GM04503 (cell line): Measurements from ENCODE around the gene MEIS2.

Experiments
- DNase-seq: peaks from one replicate; pipeline ENCODE4 v3.0.0-alpha.2; 2012; ENCODE audit warnings: low read depth

MEIS2 gene

DNA sequence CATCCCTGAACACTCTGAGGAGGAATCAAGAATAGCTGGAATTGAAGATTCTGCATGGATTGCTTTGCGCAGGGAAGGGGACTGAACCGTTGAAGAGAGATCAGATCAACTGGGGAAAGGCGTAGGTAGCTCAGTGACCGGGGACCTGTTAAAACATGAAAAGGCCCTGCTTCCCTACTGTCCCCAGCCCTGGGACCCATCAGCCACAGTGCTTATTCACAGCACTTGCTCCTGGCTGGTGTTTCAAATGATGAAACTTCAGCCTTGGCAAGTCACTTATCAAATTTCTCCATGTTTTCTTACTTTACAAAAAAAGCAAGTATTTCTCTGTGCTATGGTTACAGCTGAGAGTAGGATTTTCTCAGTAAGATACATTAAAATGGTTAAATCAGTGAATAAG lies 199.3 kb downstream of the MEIS2 start:
- no peak for DNase-seq

- no peak for DNase-seq
Observed at GRCh38 chr15:36899696-36900095, 200.7 kb downstream of the MEIS2 start.

DNA sequence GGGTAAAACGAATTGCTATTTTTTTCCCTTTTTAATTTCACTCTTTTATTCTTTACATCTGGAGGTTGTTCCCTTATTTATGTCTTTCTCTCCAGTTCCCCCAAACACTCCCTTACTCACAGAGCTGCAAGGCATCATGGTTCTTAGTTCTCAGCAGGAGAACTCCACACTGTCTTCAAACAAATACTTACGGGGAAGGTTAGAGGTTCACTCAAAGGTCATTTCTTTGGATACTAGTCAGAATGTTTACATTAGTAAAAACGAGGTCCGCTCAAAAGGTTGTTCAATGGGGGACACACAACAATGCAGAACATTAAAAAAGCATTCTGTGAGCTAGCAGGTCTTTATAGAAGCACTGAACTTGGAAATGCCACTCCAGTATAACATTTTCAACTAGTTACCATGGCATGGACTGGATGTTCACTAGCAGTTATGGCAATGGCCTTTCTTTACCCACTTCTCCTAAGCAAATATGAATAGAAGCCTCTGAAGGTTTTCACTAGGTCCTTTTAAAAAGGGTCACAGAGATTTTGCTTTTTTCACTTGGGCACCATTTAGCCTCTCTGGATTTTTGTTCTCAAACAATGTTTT lies 201.7 kb downstream of the MEIS2 start:
- no peak for DNase-seq

DNA sequence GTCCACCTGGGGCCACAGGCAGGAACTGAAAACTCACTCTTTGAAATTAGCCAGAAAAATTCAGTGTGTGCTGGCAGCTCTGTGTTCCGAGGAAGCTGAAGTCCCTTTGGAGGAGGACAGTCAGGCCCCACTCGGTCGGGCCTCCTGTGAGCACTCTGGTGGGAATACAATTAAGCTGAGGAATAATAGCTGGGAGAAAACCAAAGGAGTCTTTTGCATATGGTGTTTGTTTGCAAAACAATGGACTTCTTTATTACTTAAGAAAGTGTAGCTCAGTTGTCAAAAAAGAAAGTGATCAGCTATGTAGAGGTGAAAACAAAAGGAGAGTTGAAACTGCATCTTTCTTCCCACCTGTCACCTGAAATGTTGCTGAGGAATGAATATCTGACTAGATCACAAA lies 202.5 kb downstream of the MEIS2 start:
- no peak for DNase-seq

GRCh38 chr15:36896949-36897348 lies 203.4 kb downstream of the MEIS2 start:
- DNase-seq: no peak

DNA sequence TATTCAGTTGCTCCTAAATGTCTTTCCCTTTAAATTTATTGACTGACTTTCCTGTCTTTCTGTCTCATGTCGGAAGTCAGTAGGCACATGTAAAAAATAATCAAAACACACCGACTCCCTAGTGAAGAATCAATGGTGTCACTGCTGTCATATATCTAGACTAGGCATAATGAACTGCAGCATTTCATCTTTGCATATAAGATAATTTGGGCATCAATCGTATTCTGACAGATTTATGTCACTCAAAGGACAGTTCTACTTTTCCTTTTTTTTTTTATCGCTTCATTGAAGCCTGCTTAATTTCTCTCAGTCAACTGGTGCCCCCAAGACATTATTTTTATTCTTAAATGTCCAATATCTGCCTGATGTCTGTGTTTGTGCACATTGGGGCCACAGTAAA lies 206.3 kb downstream of the MEIS2 start:
- DNase-seq: no peak

DNA sequence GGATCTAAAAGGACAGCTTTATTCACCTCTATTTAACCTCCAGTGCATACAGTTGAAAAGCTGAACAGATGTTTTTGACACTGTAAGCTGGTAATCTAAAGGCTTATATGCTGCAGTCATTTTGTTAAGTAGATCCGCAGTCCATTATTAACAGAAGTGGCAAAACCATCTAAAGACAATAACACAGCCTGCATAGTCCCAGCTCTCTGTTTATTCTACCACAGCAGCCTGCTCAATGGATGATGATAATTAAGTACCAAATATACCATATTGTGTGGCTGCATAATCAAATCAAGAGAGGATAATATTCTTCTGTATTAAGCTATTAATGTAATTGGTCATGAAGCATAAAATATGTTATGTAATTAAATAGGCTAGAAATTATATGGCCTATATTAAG lies 207.1 kb downstream of the MEIS2 start:
- DNase-seq: no peak

- no peak for DNase-seq
Observed at GRCh38 chr15:36888011-36888992, 212.0 kb downstream of the MEIS2 start.

- no peak for DNase-seq
Observed at GRCh38 chr15:36887214-36887961, 213.0 kb downstream of the MEIS2 start.

DNA sequence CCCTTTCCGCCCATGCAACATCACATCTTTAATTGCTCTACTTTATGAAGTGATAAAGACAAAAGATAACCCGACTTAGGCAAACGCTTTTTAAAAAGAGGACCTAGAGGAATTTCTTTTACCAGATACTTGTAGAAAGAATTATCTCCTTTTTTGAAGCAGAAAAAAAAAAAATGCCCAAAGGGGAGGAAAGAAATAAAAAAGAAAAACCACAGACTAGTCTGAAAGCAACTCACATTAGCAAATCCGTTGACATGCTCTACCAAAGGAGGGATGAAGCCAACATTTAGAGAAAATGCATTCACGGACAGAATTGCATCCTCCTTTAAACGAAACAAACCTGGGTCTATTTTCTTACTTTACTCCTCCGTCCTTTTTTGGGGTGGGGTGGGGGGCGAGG lies 213.6 kb downstream of the MEIS2 start:
- DNase-seq: no peak

- no peak for DNase-seq
Observed at GRCh38 chr15:36886191-36886590, 214.2 kb downstream of the MEIS2 start.

DNA sequence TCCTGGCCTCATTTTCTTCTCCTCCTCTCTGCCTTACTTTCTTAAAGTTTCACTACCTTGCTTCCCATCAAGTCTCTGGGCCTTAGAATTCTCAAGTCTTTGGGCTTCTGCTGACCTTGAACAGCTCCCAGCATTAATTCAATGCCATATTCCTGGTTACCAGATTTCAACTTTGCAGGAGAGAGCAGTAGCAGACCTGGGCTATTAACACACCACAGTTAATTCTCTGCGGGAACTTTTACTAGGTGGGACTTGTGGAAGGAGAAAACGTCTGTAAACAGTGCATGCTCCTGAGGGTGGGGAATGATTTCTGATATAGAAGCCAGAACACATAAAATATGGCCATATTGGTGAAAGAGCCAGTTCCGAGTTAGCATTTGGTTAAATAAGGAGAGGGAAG lies 214.6 kb downstream of the MEIS2 start:
- no peak for DNase-seq

DNA sequence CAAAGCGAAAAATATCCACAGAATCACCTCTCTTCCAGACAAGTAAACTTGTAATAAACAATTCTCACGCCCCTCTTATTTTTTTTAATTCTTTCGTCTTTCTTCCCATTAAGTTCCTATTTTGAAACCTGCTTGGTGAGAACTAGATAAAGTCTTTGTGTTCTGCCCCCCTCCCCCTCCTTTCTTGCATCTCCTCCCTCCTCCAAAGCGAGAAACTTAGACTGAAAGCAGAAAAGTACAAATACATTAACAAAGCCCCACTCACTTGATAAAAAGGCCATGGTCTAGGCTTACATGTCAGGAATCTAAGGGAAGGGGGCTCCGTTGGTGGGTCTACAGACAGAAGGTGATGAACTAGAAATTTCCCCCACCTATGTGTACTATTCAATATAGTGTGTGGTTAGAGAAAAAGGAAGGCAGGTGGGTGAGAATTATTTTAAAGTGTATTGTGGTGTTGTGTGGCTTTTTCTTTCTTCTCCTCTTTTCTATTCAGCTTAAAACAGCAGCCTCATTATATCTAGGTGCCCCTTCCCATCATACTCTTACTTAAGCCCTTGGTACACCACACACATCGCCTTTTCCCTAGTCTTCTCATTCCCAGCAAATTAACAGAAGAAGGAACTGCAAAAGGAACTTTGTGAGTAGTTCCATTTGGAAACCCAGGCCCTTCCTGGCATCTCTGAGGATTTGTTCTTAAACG lies 215.3 kb downstream of the MEIS2 start:
- DNase-seq: no peak

GRCh38 chr15:36884518-36884875 lies 215.9 kb downstream of the MEIS2 start:
- no peak for DNase-seq

DNA sequence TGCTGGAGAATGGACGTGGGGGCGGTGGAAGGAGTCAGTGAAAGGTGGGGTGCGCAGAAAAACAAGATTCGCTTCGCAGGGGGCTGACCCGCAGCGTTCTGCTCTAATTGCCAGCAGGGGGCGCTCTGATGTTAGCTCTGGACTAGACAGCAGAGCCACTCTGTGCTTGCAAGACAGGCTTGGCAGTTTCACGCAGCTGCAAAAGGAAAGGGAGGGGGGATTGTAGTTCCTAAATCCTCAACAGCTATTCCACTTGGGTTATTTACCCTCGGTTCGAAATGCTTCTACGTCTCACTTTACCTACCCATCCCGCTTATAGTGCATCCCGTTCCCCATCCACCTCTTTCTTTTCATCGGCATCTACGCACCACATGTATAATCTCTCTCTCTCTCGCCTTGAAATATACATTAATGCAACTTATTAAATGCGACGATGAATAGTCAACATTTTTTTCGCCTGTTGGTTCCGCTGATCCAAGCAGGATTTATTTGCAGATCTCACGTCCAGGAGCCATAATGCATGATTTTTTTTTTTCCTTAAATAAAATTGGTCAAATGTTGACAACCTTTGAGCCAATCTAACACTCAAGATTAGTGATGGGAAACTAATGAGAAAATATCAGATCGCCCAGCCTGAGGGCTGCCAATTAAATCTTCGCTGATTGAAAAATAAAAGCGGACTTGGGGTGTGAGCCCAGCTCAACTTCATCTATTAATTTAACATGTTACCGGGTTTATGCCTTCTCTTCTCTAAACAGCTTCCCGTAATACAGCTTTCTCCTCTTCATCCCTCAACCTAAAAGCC lies 216.4 kb downstream of the MEIS2 start:
- DNase-seq: no peak

- no peak for DNase-seq
Observed at GRCh38 chr15:36882487-36883131, 217.7 kb downstream of the MEIS2 start.

DNA sequence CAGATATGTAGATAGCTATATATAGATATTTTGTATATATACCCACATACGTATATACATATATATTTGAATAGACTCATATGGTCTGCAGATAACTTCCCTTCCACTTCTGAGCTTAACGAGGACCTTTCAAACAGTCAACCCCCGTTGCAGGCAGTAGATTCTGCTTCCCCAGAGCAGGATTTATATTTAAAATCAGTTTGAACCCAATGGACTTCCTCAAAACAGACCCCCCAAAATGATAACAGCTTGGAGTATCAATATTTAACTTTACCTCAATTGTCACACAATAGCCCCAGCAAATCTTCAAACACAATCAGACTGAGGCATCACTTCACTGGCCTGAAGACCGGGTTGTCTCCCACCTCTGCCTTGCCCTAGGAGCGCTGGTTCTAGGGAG lies 218.3 kb downstream of the MEIS2 start:
- no peak for DNase-seq

GRCh38 chr15:36881516-36881915 lies 218.8 kb downstream of the MEIS2 start:
- no peak for DNase-seq

DNA sequence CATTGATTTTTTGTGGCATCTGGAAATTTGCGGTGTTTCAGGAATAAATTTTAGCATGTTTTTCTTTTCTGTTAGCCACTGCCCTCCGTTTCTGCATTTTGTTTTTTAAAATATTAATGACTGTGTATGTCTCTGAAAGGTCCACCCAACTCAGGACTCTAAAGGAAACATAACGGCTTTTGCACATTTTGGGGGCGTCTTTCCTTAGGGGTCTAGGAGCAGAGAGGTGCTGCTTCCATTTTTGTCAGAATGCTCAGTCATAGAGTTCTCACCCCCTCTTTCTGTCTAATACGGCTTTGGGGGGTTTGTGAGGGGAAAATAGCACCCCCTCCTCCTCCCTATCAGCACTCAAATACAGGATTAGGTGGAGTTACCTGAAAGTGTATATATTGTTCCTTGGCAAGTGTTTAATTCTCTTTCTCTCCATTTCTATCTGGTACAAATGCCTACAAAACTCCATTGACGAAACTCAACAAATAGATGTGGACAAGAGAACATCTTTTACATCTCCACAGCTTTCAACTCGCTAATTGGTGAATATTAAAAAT lies 219.4 kb downstream of the MEIS2 start:
- no peak for DNase-seq

DNA sequence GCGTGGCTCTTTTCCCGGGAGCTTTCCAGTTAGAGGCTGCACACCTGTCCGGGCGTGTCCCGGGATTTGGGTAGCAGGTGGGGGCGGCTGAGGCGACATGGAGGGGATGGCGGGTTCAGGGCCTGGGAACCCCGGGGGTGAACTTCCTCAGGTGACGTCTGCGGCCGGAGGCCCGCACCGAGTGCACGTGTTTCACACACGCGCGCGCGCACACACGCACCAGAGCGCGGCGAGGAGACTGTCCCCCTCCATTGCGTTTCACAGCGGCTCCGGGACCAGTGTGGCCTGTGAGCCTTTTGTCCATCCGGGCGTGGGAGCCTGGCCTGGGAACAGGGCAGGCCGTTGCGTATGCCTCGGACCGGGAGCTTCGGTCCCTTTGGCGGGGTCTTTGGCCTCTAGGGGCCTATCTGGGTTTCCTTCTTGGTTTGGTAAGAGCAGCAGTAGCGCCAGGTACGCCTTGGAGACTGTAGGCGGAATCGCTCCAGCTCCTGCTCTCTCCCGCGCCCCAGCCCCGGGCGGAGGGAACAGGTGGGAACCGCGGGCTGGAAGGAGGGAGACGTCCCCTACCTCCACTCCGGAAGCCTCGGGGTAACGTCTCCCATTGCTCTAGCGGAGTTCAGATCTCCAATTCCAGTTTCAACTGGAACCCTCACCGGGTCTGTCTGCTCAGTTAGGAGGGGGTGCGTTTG lies 220.0 kb downstream of the MEIS2 start:
- no peak for DNase-seq
